HFF-Myc (cell line): ENCODE data around the gene SIL1.

ENCODE experiments used
- DNase-seq: peaks from one replicate; pipeline ENCODE4 v3.0.0-alpha.2; 2011; ENCODE audit warnings: low read depth; ENCODE audit errors: extremely low read depth
- H3K4me3 ChIP-seq: replicated peaks from 2 replicates; pipeline ENCODE4 v1.5.1; 2011; ENCODE audit warnings: low read depth, mild to moderate bottlenecking, control low read depth, low read length
- CTCF ChIP-seq: IDR thresholded peaks from 2 replicates; pipeline ENCODE4 v1.5.1; 2012; ENCODE audit warnings: mild to moderate bottlenecking, low read depth, low read length, control low read depth; ENCODE audit errors: missing control alignments

Gene SIL1

GRCh38 chr5:139004374-139005307 lies 193.5 kb downstream of the SIL1 start:
- no peak for DNase-seq
- no peak for TF ChIP-seq CTCF
- H3K4me3 ChIP-seq, result no peak overlapping the region

- no peak overlapping the region for H3K4me3 ChIP-seq
- DNase-seq, result no peak
- TF ChIP-seq CTCF, result no peak
These were observed 198.5 kb downstream of the SIL1 start for GRCh38 chr5:138999674-139000073.

- DNase-seq, result no peak
- TF ChIP-seq CTCF, result no peak
- H3K4me3 ChIP-seq, result no peak overlapping the region
These were observed 199.6 kb downstream of the SIL1 start for GRCh38 chr5:138998521-138998920.

GRCh38 chr5:138996120-138996519 lies 202.0 kb downstream of the SIL1 start:
- TF ChIP-seq CTCF, result no peak
- DNase-seq, result no peak
- no peak overlapping the region for H3K4me3 ChIP-seq

GRCh38 chr5:138990986-138991590 lies 207.1 kb downstream of the SIL1 start:
- TF ChIP-seq CTCF, result no peak
- no peak overlapping the region for H3K4me3 ChIP-seq
- no peak for DNase-seq

- TF ChIP-seq CTCF, result no peak
- no peak for DNase-seq
- H3K4me3 ChIP-seq, result no peak overlapping the region
These were observed 208.4 kb downstream of the SIL1 start for GRCh38 chr5:138989720-138990119.
